GM21723 (cell line): ENCODE data around the gene ECEL1.
"Not testable (repeated sequence)": the region's sequence is repeated elsewhere in the genome, so short reads cannot be mapped to it uniquely, and the experiment has no call there.

Experiments used
- ATAC-seq: cut with Tn5 transposase; IDR thresholded peaks from one replicate; pipeline ENCODE4 v1.9.1; 2021; ENCODE audit warnings: mild to moderate bottlenecking, moderate library complexity; ENCODE audit not compliant: unreplicated experiment

ECEL1 gene

GRCh38 chr2:232443669-232444408 lies 43.8 kb downstream of the ECEL1 start:
- not testable (repeated sequence) for ATAC-seq

GRCh38 chr2:232443047-232443446 lies 44.6 kb downstream of the ECEL1 start:
- ATAC-seq = not testable (repeated sequence)

- not testable (repeated sequence) for ATAC-seq
These were observed 45.2 kb downstream of the ECEL1 start for GRCh38 chr2:232442431-232442830.

- ATAC-seq = not testable (repeated sequence)
These were observed 45.7 kb downstream of the ECEL1 start for GRCh38 chr2:232441922-232442321.

- no peak for ATAC-seq
These were observed 46.4 kb downstream of the ECEL1 start for GRCh38 chr2:232441147-232441651.

GRCh38 chr2:232440220-232441018 lies 47.2 kb downstream of the ECEL1 start:
- peak; percentile 85 for ATAC-seq

- ATAC-seq = no peak
These were observed 47.9 kb downstream of the ECEL1 start for GRCh38 chr2:232439758-232440135.

- ATAC-seq = no peak
These were observed 48.5 kb downstream of the ECEL1 start for GRCh38 chr2:232438951-232439757.

- ATAC-seq = no peak
These were observed 49.5 kb downstream of the ECEL1 start for GRCh38 chr2:232438091-232438490.

GRCh38 chr2:232437195-232437571 lies 50.5 kb downstream of the ECEL1 start:
- no peak for ATAC-seq

GRCh38 chr2:232436381-232437194 lies 51.0 kb downstream of the ECEL1 start:
- ATAC-seq = no peak

- no peak for ATAC-seq
These were observed 51.8 kb downstream of the ECEL1 start for GRCh38 chr2:232435805-232436204.

- no peak for ATAC-seq
These were observed 52.3 kb downstream of the ECEL1 start for GRCh38 chr2:232435375-232435648.

- ATAC-seq = no peak
These were observed 52.9 kb downstream of the ECEL1 start for GRCh38 chr2:232434563-232435374.

- no peak for ATAC-seq
These were observed 53.5 kb downstream of the ECEL1 start for GRCh38 chr2:232434091-232434490.

GRCh38 chr2:232433622-232434021 lies 54.0 kb downstream of the ECEL1 start:
- not testable (repeated sequence) for ATAC-seq

- no peak for ATAC-seq
These were observed 54.9 kb downstream of the ECEL1 start for GRCh38 chr2:232432598-232433184.

- ATAC-seq = no peak
These were observed 55.7 kb downstream of the ECEL1 start for GRCh38 chr2:232431705-232432590.
